Rectal smooth muscle tissue (tissue), 1 donor: Measurements from ENCODE around the gene PAX8.
A peak's percentile ranks its signal among the peaks of the same experiment; 100 is the strongest.

Source experiments
- H3K27ac ChIP-seq: one replicate; pipeline ENCODE4 v1.7.0; 2013; ENCODE audit warnings: low read depth, low read length, inconsistent platforms
- H3K27me3 ChIP-seq: one replicate; pipeline ENCODE4 v1.7.0; 2013; ENCODE audit warnings: low read length; ENCODE audit not compliant: control insufficient read depth, insufficient read depth
- H3K36me3 ChIP-seq: one replicate; pipeline ENCODE4 v1.7.0; 2013; ENCODE audit warnings: low read length; ENCODE audit not compliant: control insufficient read depth, insufficient read depth
- H3K4me1 ChIP-seq: one replicate; pipeline ENCODE4 v1.7.0; 2013; ENCODE audit warnings: low read length; ENCODE audit not compliant: control insufficient read depth, insufficient read depth
- H3K4me3 ChIP-seq: one replicate; pipeline ENCODE4 v1.7.0; 2013; ENCODE audit warnings: low read length
- H3K9ac ChIP-seq: one replicate; pipeline ENCODE4 v1.7.0; 2013; ENCODE audit warnings: low read length

Gene PAX8

GRCh38 chr2:113183264-113183663 lies 95.5 kb downstream of the PAX8 start:
- H3K4me1 ChIP-seq = no peaks in the 10 kb centered on the region
- no peak overlapping the region for H3K27ac ChIP-seq
- no peak overlapping the region for H3K4me3 ChIP-seq
- no peak overlapping the region for H3K9ac ChIP-seq
- no peaks in the 10 kb centered on the region for H3K36me3 ChIP-seq
- H3K27me3 ChIP-seq = no peaks in the 10 kb centered on the region

DNA sequence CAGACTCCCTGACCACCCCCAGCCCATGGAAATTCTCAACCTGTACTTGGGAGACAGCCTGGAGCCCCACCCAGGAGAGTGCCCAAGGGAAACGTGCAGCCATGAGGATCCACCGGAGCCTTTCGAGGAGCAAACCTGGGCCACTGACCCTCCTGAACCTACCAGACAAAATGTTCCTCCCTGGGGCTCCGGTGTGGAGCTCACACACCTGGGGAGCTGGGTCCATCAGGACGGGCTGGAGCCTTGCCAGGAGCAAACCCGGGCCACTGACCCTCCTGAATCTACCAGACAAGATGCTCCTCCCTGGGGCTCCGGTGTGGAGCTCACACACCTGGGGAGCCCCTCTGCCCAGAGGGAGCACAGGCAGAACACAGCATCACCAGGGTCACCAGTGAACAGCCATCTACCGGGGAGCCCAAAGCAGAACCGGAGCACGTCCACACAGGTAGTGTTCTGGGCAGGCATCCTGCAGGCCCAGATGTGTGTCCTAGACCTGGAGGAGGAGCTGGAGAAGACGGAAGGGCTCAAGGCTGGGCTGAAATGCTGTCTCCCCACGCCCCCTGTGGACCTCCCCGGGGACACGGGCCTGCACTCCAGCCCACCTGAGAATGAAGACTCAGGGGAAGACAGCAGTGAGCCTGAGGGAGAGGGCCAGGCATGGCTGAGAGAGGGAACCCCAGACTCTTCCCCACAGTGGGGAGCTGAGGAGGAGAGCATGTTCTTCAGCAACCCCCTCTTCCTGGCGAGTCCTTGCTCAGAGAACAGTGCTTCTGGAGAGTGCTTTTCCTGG lies 96.1 kb downstream of the PAX8 start:
- H3K9ac ChIP-seq = no peak overlapping the region
- H3K27me3 ChIP-seq = no peaks in the 10 kb centered on the region
- no peak overlapping the region for H3K4me3 ChIP-seq
- H3K36me3 ChIP-seq = no peaks in the 10 kb centered on the region
- H3K27ac ChIP-seq = no peak overlapping the region
- no peaks in the 10 kb centered on the region for H3K4me1 ChIP-seq

- no peaks in the 10 kb centered on the region for H3K4me1 ChIP-seq
- H3K27ac ChIP-seq = no peak overlapping the region
- no peak overlapping the region for H3K4me3 ChIP-seq
- no peaks in the 10 kb centered on the region for H3K36me3 ChIP-seq
- no peaks in the 10 kb centered on the region for H3K27me3 ChIP-seq
- no peak overlapping the region for H3K9ac ChIP-seq
Observed at GRCh38 chr2:113181258-113182051, 97.3 kb downstream of the PAX8 start.

DNA sequence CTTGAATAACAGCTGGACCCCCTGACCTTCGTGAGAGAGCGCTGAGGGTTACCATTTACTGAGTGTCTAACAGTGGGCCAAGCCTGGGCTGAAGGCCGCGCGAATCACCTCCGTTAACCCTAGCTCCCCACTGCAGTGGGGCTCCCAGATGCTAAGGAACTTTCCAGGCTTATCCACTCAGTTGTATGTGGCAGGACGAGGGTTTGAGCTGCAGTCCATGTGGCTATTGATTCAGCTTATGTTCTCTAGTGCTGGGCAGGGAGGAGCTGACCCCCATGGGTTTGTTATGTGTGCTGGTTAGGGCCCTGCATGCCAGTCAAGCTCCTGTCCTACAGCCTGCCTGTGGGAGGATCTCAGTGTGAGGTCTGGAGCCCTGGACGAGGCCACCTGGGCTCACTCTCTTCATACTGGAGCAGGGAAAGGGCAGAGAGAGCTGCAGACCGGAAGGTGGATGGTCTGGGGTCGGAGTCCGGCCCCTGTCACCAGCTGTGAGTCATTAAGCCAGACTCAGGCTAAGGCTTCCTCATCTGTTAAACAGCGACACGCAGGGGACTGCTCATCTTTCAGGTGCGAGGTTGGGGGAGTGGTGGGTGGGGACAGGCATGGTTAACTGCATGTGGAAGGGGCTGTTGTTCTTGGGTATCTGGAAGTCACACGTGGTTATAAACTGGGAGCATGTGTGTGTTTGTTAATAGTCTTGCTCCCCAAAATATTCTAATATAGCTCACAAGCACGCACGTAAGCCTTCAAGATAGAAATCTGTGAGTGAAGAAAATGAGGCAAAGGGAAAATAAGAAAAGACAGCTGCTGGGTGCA lies 98.4 kb downstream of the PAX8 start:
- no peak overlapping the region for H3K27ac ChIP-seq

GRCh38 chr2:113179446-113180045 lies 99.2 kb downstream of the PAX8 start:
- Histone ChIP-seq H3K27ac (no peak overlapping the region), H3K36me3 (no peaks in the 10 kb centered on the region), H3K9ac (no peak overlapping the region), H3K4me1 (no peaks in the 10 kb centered on the region), H3K27me3 (no peaks in the 10 kb centered on the region), H3K4me3 (no peak overlapping the region)

More for the DNA sequence above, 98.4 kb downstream of the PAX8 start:
- Histone ChIP-seq H3K9ac (no peak overlapping the region), H3K27me3 (no peaks in the 10 kb centered on the region), H3K4me3 (no peak overlapping the region), H3K4me1 (no peaks in the 10 kb centered on the region), H3K36me3 (no peaks in the 10 kb centered on the region)

DNA sequence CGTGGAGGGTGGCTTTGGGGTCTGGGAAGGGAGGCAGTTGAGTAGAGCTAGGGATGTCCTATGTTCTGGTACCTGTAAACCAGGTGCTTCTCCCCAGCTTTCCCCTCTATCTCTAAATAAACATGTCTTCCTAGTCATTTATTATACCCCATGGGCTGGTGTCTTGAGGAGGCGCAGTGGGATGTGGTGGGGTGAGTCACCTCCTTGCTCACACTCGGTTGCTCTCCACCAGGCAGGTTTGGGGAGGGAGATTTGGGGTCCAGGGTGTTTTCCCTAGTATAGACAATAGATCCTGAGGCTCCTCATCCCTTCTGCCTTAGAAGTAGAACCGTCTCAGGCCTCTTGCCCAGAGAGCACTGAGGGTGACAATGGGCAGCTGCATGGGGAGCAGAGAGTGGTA lies 99.8 kb downstream of the PAX8 start:
- Histone ChIP-seq H3K4me3 (no peak overlapping the region), H3K9ac (no peak overlapping the region), H3K36me3 (no peaks in the 10 kb centered on the region), H3K4me1 (no peaks in the 10 kb centered on the region), H3K27ac (no peak overlapping the region), H3K27me3 (no peaks in the 10 kb centered on the region)

GRCh38 chr2:113178069-113178746 lies 100.5 kb downstream of the PAX8 start:
- no peak overlapping the region for H3K9ac ChIP-seq
- H3K27ac ChIP-seq = no peak overlapping the region
- no peak overlapping the region for H3K4me3 ChIP-seq
- no peaks in the 10 kb centered on the region for H3K4me1 ChIP-seq
- no peaks in the 10 kb centered on the region for H3K27me3 ChIP-seq
- no peaks in the 10 kb centered on the region for H3K36me3 ChIP-seq

- Histone ChIP-seq H3K9ac (no peak overlapping the region), H3K4me3 (peak overlapping the region; percentile 13), H3K36me3 (no peaks in the 10 kb centered on the region), H3K4me1 (no peaks in the 10 kb centered on the region), H3K27me3 (no peaks in the 10 kb centered on the region), H3K27ac (no peak overlapping the region)
Observed at GRCh38 chr2:113176696-113177355, 101.9 kb downstream of the PAX8 start.

- H3K27ac ChIP-seq = no peak overlapping the region
- peak overlapping the region; percentile 29 for H3K4me3 ChIP-seq
- H3K4me1 ChIP-seq = no peaks in the 10 kb centered on the region
- H3K27me3 ChIP-seq = no peaks in the 10 kb centered on the region
- no peak overlapping the region for H3K9ac ChIP-seq
- no peaks in the 10 kb centered on the region for H3K36me3 ChIP-seq
Observed at GRCh38 chr2:113175736-113176695, 102.7 kb downstream of the PAX8 start.

GRCh38 chr2:113175042-113175628 lies 103.6 kb downstream of the PAX8 start:
- Histone ChIP-seq H3K27me3 (no peaks in the 10 kb centered on the region), H3K36me3 (no peaks in the 10 kb centered on the region), H3K9ac (no peak overlapping the region), H3K4me3 (peak overlapping the region; percentile 62), H3K27ac (no peak overlapping the region), H3K4me1 (no peaks in the 10 kb centered on the region)
